Upper lobe of left lung (tissue), 6 donors: ENCODE measurements around the gene FGD2. TPM values are rescaled to one million over a fixed set of nuclear protein-coding genes. Genes with fewer than 3 reads are reported as not detected.
A peak's percentile ranks its signal among the peaks of the same experiment; 100 is the strongest.

ENCODE experiments used
- ATAC-seq, 2 donors: fragments of 200-7000 bp; cut with Tn5 transposase; one replicate each; pipeline ENCODE4 v1.9.1; 2022; ENCODE audit warnings: mild to moderate bottlenecking in 2 of 2, moderate library complexity in 2 of 2; ENCODE audit not compliant: low FRiP score in 2 of 2
- DNase-seq, 2 donors: peaks; one replicate each; pipeline ENCODE4 v3.0.0-alpha.2; 2019 to 2020
- H3K27ac ChIP-seq, 4 donors: fragments of 200-600 bp; sonication (generic); one replicate each; pipeline ENCODE4 v1.5.1; 2016 to 2019
- H3K27me3 ChIP-seq, 4 donors: fragments of 200-600 bp; sonication (generic); one replicate each; pipeline ENCODE4 v1.5.1; 2017 to 2019
- H3K36me3 ChIP-seq, 4 donors: fragments of 200-600 bp; sonication (generic); one replicate each; pipeline ENCODE4 v1.5.1; 2016 to 2019
- H3K4me1 ChIP-seq, 4 donors: fragments of 200-600 bp; sonication (generic); one replicate each; pipeline ENCODE4 v1.5.1; 2018 to 2019
- H3K4me3 ChIP-seq, 4 donors: fragments of 200-600 bp; sonication (generic); one replicate each; pipeline ENCODE4 v1.5.1; 2017 to 2019; ENCODE audit warnings: mild to moderate bottlenecking in 2 of 4, moderate library complexity in 1 of 4
- H3K9me3 ChIP-seq, 4 donors: fragments of 200-600 bp; sonication (generic); one replicate each; pipeline ENCODE4 v1.5.1; 2018 to 2019
- EP300 ChIP-seq, 4 donors: sonication (generic); formaldehyde crosslinking; IDR thresholded peaks; one replicate each; pipeline ENCODE4 v1.5.1; 2017; ENCODE audit warnings: antibody characterized with exemption in 4 of 4, control low read depth in 2 of 4
- POLR2A ChIP-seq, 4 donors: fragments of 450-650 bp; IDR thresholded peaks; one replicate each; pipeline ENCODE4 v1.5.1; 2016 to 2017; ENCODE audit warnings: antibody characterized with exemption in 4 of 4, mild to moderate bottlenecking in 2 of 4
- POLR2AphosphoS5 ChIP-seq, 2 donors: sonication (generic); formaldehyde crosslinking; IDR thresholded peaks; one replicate each; pipeline ENCODE4 v1.5.1; 2017; ENCODE audit warnings: antibody characterized with exemption in 2 of 2
- WGBS, 2 donors: methylation state at CpG; one replicate each; pipeline ENCODE4 v1.1.5; 2017 to 2018; 5-methylcytosine and 5-hydroxymethylcytosine counted together
- total RNA-seq, 6 donors: library from RNA; depleted of rRNA in 4 of 6; stranded (reverse); fragments of >200 nt in 4 of 6; gene quantifications; one replicate each; pipeline versions ENCODE4 v1.1.0 to v1.2.1, GENCODE V29; 2016 to 2021
- TF ChIP-seq, protein P1 (sequence below), 6 experiments: fragments of 450-650 bp in 4 of 6; fragments of 200-600 bp in 2 of 6; sonication (generic) in 2 of 6; IDR thresholded peaks; one replicate each; pipeline ENCODE4 v1.5.1; 2016 to 2019; ENCODE audit warnings: antibody characterized with exemption in 6 of 6
- donor health status: DM: no; HTN: no; CAD: no; lungs with moderate emphysema.
- donor health status: DM: no; HTN: yes; CAD: no; lungs with severe emphysema.

FGD2 gene
- total RNA-seq, 6 donors from 2014 or later: 50.8 to 204 (median 92.3) TPM

DNA sequence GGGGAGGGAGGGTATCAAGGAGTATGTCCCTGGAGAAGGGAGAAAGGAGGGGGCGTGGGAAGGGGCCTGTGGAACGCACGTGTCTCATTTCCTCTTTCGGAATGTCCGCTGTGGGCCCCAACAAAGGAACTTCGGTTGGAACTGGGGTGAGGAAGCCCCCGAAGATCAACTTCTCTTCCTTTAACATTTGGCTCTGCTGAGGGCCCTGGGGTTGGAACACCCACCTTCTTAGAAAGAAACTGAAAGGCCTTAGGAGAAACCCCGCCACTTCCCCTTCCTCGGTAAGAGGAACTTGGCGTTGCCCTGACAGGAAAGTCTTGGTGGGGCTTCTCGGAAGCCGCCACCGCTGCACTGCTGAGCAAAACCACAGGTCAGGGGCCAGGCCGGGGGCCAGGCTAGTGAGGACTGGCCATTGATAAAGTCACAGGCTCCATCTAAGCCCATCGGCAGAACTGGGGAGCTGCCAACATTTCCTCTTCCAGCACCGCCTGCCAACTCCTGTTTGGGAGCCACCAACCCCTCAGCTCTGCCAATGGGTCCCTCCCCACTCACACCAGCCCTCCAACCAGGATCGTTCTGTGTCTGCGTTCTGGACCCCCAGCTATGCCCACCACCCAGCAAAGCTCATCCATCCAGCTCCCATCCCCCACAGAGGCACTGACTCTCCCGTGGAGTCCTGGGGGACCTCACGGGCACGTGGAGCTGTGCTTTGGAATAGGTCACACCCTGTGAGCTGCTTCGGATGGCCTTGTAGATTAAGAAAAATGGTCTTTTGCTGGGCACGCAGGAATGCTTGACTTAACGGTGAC lies 44.8 kb downstream of the FGD2 start:
- DNase-seq (peak; percentile 86 to 89), ATAC-seq (peak; percentile 75 to 78)
- Histone ChIP-seq H3K27me3 (no peaks in the 10 kb centered on the region), H3K36me3 (no peaks in the 10 kb centered on the region), H3K4me3 (peak overlapping the region in 2 of 4 donors; percentile 9 to 21), H3K27ac (peak overlapping the region; percentile 73 to 84 (median 79)), H3K9me3 (no peaks in the 10 kb centered on the region), H3K4me1 (peaks cover 29 to 35% (median 33%) of the 10 kb centered on the region in 4 donors)
- WGBS, 2 donors: 37 to 51% methylated on average over 15 to 24 of the region's 24 CpGs
- TF ChIP-seq POLR2AphosphoS5 (IDR thresholded peaks at IDR 0.05): peak; percentile 51 to 95
- TF ChIP-seq, protein P1, sequence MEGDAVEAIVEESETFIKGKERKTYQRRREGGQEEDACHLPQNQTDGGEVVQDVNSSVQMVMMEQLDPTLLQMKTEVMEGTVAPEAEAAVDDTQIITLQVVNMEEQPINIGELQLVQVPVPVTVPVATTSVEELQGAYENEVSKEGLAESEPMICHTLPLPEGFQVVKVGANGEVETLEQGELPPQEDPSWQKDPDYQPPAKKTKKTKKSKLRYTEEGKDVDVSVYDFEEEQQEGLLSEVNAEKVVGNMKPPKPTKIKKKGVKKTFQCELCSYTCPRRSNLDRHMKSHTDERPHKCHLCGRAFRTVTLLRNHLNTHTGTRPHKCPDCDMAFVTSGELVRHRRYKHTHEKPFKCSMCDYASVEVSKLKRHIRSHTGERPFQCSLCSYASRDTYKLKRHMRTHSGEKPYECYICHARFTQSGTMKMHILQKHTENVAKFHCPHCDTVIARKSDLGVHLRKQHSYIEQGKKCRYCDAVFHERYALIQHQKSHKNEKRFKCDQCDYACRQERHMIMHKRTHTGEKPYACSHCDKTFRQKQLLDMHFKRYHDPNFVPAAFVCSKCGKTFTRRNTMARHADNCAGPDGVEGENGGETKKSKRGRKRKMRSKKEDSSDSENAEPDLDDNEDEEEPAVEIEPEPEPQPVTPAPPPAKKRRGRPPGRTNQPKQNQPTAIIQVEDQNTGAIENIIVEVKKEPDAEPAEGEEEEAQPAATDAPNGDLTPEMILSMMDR (IDR thresholded peaks at IDR 0.05): no peak
- no peak for TF ChIP-seq POLR2A (IDR thresholded peaks at IDR 0.05)
- peak in 3 of 4 donors; percentile 52 to 89 (median 68) for TF ChIP-seq EP300 (IDR thresholded peaks at IDR 0.05)

DNA sequence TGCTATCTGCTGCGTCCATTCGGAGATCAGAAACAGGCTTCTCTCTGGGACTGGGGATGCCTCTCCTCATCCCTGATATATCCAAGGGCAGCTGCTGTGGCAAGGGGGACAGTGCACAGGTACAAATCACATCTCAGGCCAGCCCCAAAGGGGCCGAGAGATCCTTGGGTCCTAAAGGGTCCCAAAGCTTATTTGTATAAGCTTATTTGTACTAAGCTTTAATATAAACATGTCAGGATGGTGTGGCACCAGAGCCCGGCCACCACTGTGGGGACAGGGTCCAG lies 45.3 kb downstream of the FGD2 start:
- DNase-seq (no peak), ATAC-seq (no peak)
- Histone ChIP-seq H3K27me3 (no peaks in the 10 kb centered on the region), H3K4me3 (peak overlapping the region in 1 of 4 donors; percentile 9), H3K4me1 (peaks cover 29 to 35% (median 33%) of the 10 kb centered on the region in 4 donors), H3K9me3 (no peaks in the 10 kb centered on the region), H3K36me3 (no peaks in the 10 kb centered on the region), H3K27ac (peak overlapping the region; percentile 73 to 84 (median 79))
- 67 to 77% methylated on average over 4 of the region's 4 CpGs for WGBS, 2 donors
- TF ChIP-seq POLR2A (IDR thresholded peaks at IDR 0.05) (no peak), POLR2AphosphoS5 (IDR thresholded peaks at IDR 0.05) (no peak), EP300 (IDR thresholded peaks at IDR 0.05) (no peak)
- TF ChIP-seq, protein P1 (IDR thresholded peaks at IDR 0.05): no peak

DNA sequence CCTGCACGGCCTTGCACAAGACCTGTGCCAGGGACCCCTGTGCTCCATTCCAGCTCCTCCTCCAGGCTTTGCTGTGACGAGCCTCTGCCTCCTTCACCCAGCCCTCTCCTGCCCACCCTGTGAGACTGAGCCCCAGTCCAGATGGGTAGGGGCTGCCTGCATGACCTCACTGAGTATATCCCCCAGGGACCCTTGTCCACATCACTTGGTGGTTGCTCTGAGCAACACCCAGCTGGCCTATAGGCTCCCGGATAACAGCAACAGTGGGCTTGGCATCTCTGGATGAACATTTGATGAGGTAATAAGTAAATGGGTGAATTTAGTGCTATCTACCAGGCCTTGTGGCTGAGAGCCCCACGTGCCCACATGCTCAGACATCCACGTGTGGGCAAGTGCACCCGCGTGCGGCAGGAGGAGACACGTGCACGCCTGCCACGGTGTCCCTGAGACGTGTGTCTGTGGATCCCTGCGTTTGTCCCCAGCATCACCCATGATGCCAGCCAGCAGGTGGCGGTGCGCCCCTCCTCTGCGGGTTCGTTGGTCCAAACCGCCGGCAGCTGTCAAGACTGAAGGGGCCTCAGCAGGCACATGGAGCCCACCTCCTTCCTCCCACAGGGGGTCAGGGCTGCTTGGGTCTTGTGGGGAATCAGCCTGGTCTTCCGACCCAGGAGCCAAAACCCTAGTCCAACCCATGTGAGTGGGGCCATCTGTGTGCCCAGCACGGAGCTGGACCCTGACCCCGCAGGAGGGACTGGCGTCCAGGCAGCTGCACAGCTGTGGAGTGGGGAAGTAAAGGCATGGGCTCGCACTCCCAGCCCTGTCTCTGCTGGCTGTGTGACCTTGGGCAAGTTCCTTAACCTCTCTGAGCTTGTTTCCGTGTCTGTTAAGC lies 45.9 kb downstream of the FGD2 start:
- Histone ChIP-seq H3K9me3 (no peaks in the 10 kb centered on the region), H3K4me3 (no peak overlapping the region), H3K36me3 (no peaks in the 10 kb centered on the region), H3K27me3 (no peaks in the 10 kb centered on the region), H3K4me1 (peaks cover 29 to 35% (median 33%) of the 10 kb centered on the region in 4 donors), H3K27ac (peak overlapping the region; percentile 73 to 84 (median 79))
- DNase-seq (peak; percentile 93 to 97), ATAC-seq (peak; percentile 85 to 88)
- TF ChIP-seq POLR2A (IDR thresholded peaks at IDR 0.05) (no peak), EP300 (IDR thresholded peaks at IDR 0.05) (no peak), POLR2AphosphoS5 (IDR thresholded peaks at IDR 0.05) (peak; percentile 35 to 85)
- TF ChIP-seq, protein P1 (IDR thresholded peaks at IDR 0.05): peak; percentile 78 to 98 (median 96)
- 14 to 19% methylated on average over 21 to 24 of the region's 25 CpGs for WGBS, 2 donors

DNA sequence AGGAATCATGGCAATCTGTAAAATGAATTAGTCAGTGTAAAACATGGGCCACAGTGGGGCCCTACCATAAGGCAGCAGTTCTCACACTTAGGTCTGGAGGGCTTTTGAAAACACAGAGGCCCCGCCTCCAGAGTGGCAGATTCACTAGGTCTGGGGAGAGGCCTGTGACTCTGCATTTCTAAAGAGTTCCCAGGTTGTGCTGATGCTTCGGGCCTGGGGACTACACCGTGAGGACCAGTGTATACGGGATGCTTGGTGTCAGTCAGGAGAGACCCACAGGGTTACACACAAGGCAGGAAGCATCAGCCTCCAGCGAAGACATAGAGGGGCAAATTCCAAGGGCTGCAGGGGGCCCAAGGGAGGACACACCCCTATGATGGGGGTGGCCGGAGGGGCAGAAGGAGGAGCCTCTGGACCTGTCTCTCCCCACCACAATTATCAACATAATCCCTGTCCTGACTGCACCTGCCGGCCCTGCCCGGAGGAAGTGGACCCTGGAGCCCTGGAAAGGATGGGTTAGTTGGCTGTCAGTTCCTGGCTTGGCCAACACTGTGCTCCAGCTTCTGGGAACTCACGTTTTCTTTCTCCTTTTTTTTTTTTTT lies 46.7 kb downstream of the FGD2 start:
- 77 to 81% methylated on average over 7 to 9 of the region's 9 CpGs for WGBS, 2 donors
- H3K4me1 ChIP-seq: peaks cover 29 to 35% (median 33%) of the 10 kb centered on the region in 4 donors

More for the DNA sequence above, 46.7 kb downstream of the FGD2 start:
- H3K27ac ChIP-seq: peak overlapping the region in 2 of 4 donors; percentile 10 to 82
- DNase-seq (no peak), ATAC-seq (no peak)
- no peaks in the 10 kb centered on the region for H3K36me3 ChIP-seq
- TF ChIP-seq POLR2AphosphoS5 (IDR thresholded peaks at IDR 0.05) (no peak), POLR2A (IDR thresholded peaks at IDR 0.05) (no peak), EP300 (IDR thresholded peaks at IDR 0.05) (no peak)
- TF ChIP-seq, protein P1 (IDR thresholded peaks at IDR 0.05): no peak
- H3K4me3 ChIP-seq: no peak overlapping the region
- H3K27me3 ChIP-seq: no peaks in the 10 kb centered on the region
- H3K9me3 ChIP-seq: no peaks in the 10 kb centered on the region
